GM13977 (cell line): ENCODE measurements around the gene NTN1.

Experiments used
- DNase-seq: peaks from one replicate; pipeline ENCODE4 v3.0.0; 2012; ENCODE audit warnings: low spot score
- in situ Hi-C: fragments of 300-500 bp; cut with MboI; formaldehyde crosslinking; loops from one replicate; pipeline ENCODE4 v1.12.0; 2022; ENCODE audit warnings: low sequenced_read_pairs, low pct_unique_long_range_greater_than_20kb, mixed read lengths, inconsistent platforms; ENCODE audit not compliant: unreplicated experiment
- TF ChIP-seq, protein P1 (sequence below): IDR thresholded peaks from 2 replicates; pipeline ENCODE4 v1.5.1; 2012; ENCODE audit warnings: mild to moderate bottlenecking, control low read depth; ENCODE audit not compliant: insufficient read depth; ENCODE audit errors: extremely low read depth, missing control alignments

NTN1 gene

DNA sequence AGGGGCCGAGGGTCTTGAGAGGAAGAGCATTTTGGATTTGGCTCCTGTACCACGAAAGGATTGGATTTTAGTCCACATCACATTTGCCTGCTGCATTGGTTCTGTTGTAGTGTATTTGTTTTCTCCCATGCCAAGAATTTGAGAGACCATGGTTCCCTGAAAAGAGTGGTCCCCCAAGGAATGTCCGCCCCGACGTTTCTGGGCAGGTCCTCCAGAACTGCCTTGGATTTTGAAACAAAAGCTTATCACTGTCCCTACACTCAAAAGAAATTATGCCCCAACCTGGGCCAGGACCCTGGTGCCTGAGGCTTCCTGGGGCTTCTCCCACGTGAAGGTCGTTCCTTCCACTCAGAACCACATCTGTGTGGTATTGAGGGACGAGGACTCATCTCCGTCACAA lies 10.8 kb downstream of the NTN1 start:
- in situ Hi-C loops: no loop called here
- DNase-seq: no peak
- TF ChIP-seq, protein P1, sequence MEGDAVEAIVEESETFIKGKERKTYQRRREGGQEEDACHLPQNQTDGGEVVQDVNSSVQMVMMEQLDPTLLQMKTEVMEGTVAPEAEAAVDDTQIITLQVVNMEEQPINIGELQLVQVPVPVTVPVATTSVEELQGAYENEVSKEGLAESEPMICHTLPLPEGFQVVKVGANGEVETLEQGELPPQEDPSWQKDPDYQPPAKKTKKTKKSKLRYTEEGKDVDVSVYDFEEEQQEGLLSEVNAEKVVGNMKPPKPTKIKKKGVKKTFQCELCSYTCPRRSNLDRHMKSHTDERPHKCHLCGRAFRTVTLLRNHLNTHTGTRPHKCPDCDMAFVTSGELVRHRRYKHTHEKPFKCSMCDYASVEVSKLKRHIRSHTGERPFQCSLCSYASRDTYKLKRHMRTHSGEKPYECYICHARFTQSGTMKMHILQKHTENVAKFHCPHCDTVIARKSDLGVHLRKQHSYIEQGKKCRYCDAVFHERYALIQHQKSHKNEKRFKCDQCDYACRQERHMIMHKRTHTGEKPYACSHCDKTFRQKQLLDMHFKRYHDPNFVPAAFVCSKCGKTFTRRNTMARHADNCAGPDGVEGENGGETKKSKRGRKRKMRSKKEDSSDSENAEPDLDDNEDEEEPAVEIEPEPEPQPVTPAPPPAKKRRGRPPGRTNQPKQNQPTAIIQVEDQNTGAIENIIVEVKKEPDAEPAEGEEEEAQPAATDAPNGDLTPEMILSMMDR: no peak

GRCh38 chr17:9032583-9032982 lies 11.3 kb downstream of the NTN1 start:
- TF ChIP-seq, protein P1: no peak
- in situ Hi-C loops: no loop called here
- no peak for DNase-seq

DNA sequence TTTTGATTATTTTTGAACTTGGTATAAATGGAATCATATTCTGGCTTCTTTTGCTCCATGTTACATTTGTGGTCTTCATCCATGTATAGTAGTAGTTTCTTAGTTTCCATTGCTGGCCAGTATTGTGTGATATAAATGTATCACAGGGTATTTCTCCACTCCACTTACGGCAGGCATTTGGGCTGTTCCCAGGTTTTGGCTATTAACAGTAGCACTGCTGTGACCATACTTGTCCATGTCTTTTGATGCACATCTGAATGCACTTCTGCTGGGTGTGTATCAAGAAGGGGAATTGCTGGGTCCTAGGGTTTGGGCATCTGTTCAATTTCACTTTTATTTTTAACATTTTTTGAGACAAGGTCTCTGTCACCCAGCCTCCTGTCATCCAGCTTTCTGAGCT lies 13.9 kb downstream of the NTN1 start:
- in situ Hi-C loops: no loop called here

GRCh38 chr17:9036336-9036735 lies 15.0 kb downstream of the NTN1 start:
- TF ChIP-seq, protein P1: no peak
- DNase-seq: no peak
- in situ Hi-C loops: no loop called here

More for the DNA sequence above, 13.9 kb downstream of the NTN1 start:
- DNase-seq: no peak
- TF ChIP-seq, protein P1: no peak

- no peak for DNase-seq
Observed at GRCh38 chr17:9037736-9038135, 16.4 kb downstream of the NTN1 start.

GRCh38 chr17:9038380-9038779 lies 17.1 kb downstream of the NTN1 start:
- no peak for DNase-seq
- TF ChIP-seq, protein P1: no peak
- in situ Hi-C loops: no loop called here

More at GRCh38 chr17:9037736-9038135, 16.4 kb downstream of the NTN1 start:
- in situ Hi-C loops: no loop called here
- TF ChIP-seq, protein P1: no peak

DNA sequence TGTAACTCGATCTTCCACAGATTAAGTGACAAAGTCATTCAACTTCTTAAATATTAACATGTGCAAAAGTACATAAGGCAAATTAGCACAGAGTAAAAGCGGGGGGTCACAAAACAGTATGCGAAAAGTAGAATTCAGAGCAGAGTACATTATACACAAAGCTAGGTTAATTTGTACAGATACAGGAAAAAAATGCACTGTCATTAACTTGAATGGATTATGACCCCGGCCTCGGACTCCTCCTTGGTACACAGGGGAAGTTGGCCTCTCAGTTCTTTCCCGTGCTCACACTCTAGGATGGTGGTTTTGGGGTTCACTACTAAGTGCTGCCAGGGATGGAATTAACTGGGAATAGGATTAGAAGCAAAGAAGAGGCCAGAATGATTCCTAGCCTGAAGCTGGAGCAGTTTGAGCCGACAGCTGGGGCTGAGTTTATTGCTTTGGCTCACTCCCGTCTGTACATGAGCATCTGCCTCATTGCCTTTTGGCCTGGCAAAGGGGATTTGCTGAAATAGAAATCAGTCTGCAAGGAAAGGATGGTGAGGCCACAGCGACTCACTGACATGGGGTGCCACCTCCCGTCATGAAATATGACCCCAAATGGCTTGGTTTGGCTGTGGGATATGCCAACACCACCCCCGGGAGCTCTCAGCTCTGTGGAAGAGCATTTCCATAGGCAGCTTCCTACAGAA lies 23.6 kb downstream of the NTN1 start:
- in situ Hi-C loops: no loop called here
- TF ChIP-seq, protein P1: no peak
- no peak for DNase-seq
